CD14-positive monocyte (primary cell): Measurements from ENCODE around the gene SPINT1. TPM values are rescaled to one million over a fixed set of nuclear protein-coding genes. Genes with fewer than 3 reads are reported as not detected.

Experiments
- DNase-seq, 3 donors: peaks; one replicate each; pipeline ENCODE4 v3.0.0-alpha.2; 2011 to 2022
- H2AFZ ChIP-seq: 2 replicates; pipeline ENCODE4 v1.6.0; 2012; ENCODE audit warnings: mild to moderate bottlenecking, low read depth, low read length, inconsistent platforms; ENCODE audit not compliant: insufficient read depth, poor library complexity, severe bottlenecking
- H3K27ac ChIP-seq, 2 donors: 1 replicate in 1 of 2; 2 replicates in 1 of 2; pipeline ENCODE4 v1.5.1; 2012 to 2013; ENCODE audit warnings: low read length in 2 of 2, control low read depth in 1 of 2, inconsistent platforms in 1 of 2, low read depth in 1 of 2, mild to moderate bottlenecking in 1 of 2
- H3K27me3 ChIP-seq, 2 donors: one replicate each; pipeline versions ENCODE4 v1.6.0 to v1.6.1; 2011 to 2013; ENCODE audit warnings: low read length in 2 of 2; ENCODE audit not compliant: control insufficient read depth in 2 of 2, insufficient read depth in 2 of 2
- H3K36me3 ChIP-seq, 2 donors: replicated peaks in 1 of 2; 1 replicate in 1 of 2; 2 replicates in 1 of 2; pipeline versions ENCODE4 v1.5.1 to v1.6.1; 2012 to 2013; ENCODE audit warnings: low read length in 2 of 2, control low read depth in 1 of 2, inconsistent platforms in 1 of 2, mild to moderate bottlenecking in 1 of 2; ENCODE audit not compliant: insufficient read depth in 2 of 2, control insufficient read depth in 1 of 2
- H3K4me1 ChIP-seq, 2 donors: 1 replicate in 1 of 2; 2 replicates in 1 of 2; pipeline versions ENCODE4 v1.5.1 to v1.6.1; 2012 to 2013; ENCODE audit warnings: low read length in 2 of 2, control low read depth in 1 of 2, inconsistent platforms in 1 of 2, mild to moderate bottlenecking in 1 of 2, moderate library complexity in 1 of 2; ENCODE audit not compliant: insufficient read depth in 2 of 2, control insufficient read depth in 1 of 2
- H3K4me2 ChIP-seq: replicated peaks from 2 replicates; pipeline ENCODE3; 2012; ENCODE audit warnings: low read length, moderate library complexity, mild to moderate bottlenecking; ENCODE audit not compliant: poor library complexity, severe bottlenecking; ENCODE audit errors: extremely low read depth
- H3K4me3 ChIP-seq, 3 experiments: fragments of 200-600 bp in 1 of 3; sonication (generic) in 1 of 3; replicated peaks in 1 of 3; 1 replicate in 2 of 3; 2 replicates in 1 of 3; pipeline ENCODE4 v1.5.1; 2011 to 2013; ENCODE audit warnings: low read length in 3 of 3, mild to moderate bottlenecking in 3 of 3, control low read depth in 2 of 3, low read depth in 2 of 3, inconsistent platforms in 1 of 3, moderate library complexity in 1 of 3
- H3K79me2 ChIP-seq: 2 replicates; pipeline ENCODE4 v1.6.0; 2012; ENCODE audit warnings: mild to moderate bottlenecking, control low read depth, inconsistent platforms, low read length, moderate library complexity; ENCODE audit not compliant: insufficient read depth
- H3K9ac ChIP-seq: 2 replicates; pipeline ENCODE4 v1.6.0; 2017; ENCODE audit warnings: low read length, mild to moderate bottlenecking; ENCODE audit not compliant: insufficient read depth, poor library complexity, severe bottlenecking
- H3K9me3 ChIP-seq, 2 donors: replicated peaks in 1 of 2; 1 replicate in 1 of 2; 2 replicates in 1 of 2; pipeline versions ENCODE4 v1.5.1 to v1.6.1; 2012 to 2013; ENCODE audit warnings: low read length in 2 of 2, control low read depth in 1 of 2; ENCODE audit not compliant: control insufficient read depth in 1 of 2, insufficient read depth in 1 of 2
- H4K20me1 ChIP-seq: 2 replicates; pipeline ENCODE4 v1.6.0; 2012; ENCODE audit warnings: mild to moderate bottlenecking, low read length, control low read depth, moderate library complexity; ENCODE audit not compliant: insufficient read depth
- H3K27ac Mint-ChIP-seq, 7 donors: one replicate each; pipeline ENCODE4 v1.8.0; 2020; ENCODE audit warnings: mild to moderate bottlenecking in 7 of 7, mixed read lengths in 7 of 7, moderate library complexity in 6 of 7, inconsistent platforms in 2 of 7
- H3K27me3 Mint-ChIP-seq, 3 donors: one replicate each; pipeline ENCODE4 v1.8.0; 2021 to 2022; ENCODE audit warnings: low read depth in 3 of 3, mild to moderate bottlenecking in 3 of 3, mixed read lengths in 3 of 3, moderate library complexity in 3 of 3, inconsistent platforms in 1 of 3
- H3K36me3 Mint-ChIP-seq, 2 donors: one replicate each; pipeline ENCODE4 v1.8.0; 2020; ENCODE audit warnings: mixed read lengths in 2 of 2, inconsistent platforms in 1 of 2, mild to moderate bottlenecking in 1 of 2
- H3K4me1 Mint-ChIP-seq: one replicate; pipeline ENCODE4 v1.8.0; 2020; ENCODE audit warnings: mild to moderate bottlenecking, mixed read lengths
- H3K4me3 Mint-ChIP-seq, 2 donors: one replicate each; pipeline ENCODE4 v1.8.0; 2020; ENCODE audit warnings: mild to moderate bottlenecking in 2 of 2, mixed read lengths in 2 of 2, moderate library complexity in 1 of 2
- H3K9me3 Mint-ChIP-seq, 7 donors: one replicate each; pipeline ENCODE4 v1.8.0; 2020 to 2022; ENCODE audit warnings: mixed read lengths in 7 of 7, mild to moderate bottlenecking in 6 of 7, moderate library complexity in 6 of 7, inconsistent platforms in 2 of 7
- CTCF ChIP-seq: fragments of 200-600 bp; IDR thresholded peaks from one replicate; pipeline ENCODE4 v1.8.0; 2022; ENCODE audit warnings: antibody characterized with exemption, mild to moderate bottlenecking
- WGBS: methylation state at CpG from one replicate; pipeline ENCODE4 v1.1.5; 2013; ENCODE audit warnings: missing lambda C conversion rate; ENCODE audit not compliant: insufficient coverage; 5-methylcytosine and 5-hydroxymethylcytosine counted together
- intact Hi-C, 2 donors: fragments of 100-400 bp; cut with micrococcal nuclease; formaldehyde crosslinking; loops; one replicate each; pipeline versions ENCODE4 v1.15.0 to v1.15.1; 2023
- polyA plus RNA-seq, 3 donors: library from polyadenylated mRNA; depleted of rRNA in 1 of 3; unstranded in 2 of 3; stranded (reverse) in 1 of 3; fragments of 300-500 nt in 2 of 3; fragments of >200 nt in 1 of 3; fragmentation: Illumina TruSeq in 2 of 3; gene quantifications; 1 replicate in 2 of 3; 2 replicates in 1 of 3; pipeline ENCODE4 v1.2.3, GENCODE V29; 2012 to 2021

The SPINT1 gene
- polyA plus RNA-seq, 3 donors = 17.1 to 46.5 (median 21.5) TPM

GRCh38 chr15:40852529-40852928 lies 8.7 kb downstream of the SPINT1 start:
- H3K27ac Mint-ChIP-seq = no peak overlapping the region

GRCh38 chr15:40853241-40853890 lies 9.5 kb downstream of the SPINT1 start:
- H3K36me3 ChIP-seq = peaks cover 42 to 58% of the 10 kb centered on the region in 2 donors
- no peaks in the 10 kb centered on the region for H3K9me3 ChIP-seq
- peaks cover 55 to 81% of the 10 kb centered on the region in 2 donors for H3K36me3 Mint-ChIP-seq
- H3K4me3 ChIP-seq = no peak overlapping the region
- no peak for DNase-seq
- TF ChIP-seq CTCF = no peak
- H3K9ac ChIP-seq = no peak overlapping the region
- intact Hi-C loops = no loop called here
- H3K27ac ChIP-seq = no peak overlapping the region
- WGBS = 98% methylated on average over 6 of the region's 16 CpGs
- H3K79me2 ChIP-seq = no peaks in the 10 kb centered on the region
- H3K4me3 Mint-ChIP-seq = no peak overlapping the region
- no peak overlapping the region for H3K27ac Mint-ChIP-seq
- no peak overlapping the region for H2AFZ ChIP-seq
- H3K4me1 ChIP-seq = peaks cover 12 to 18% of the 10 kb centered on the region in 2 donors
- H3K27me3 ChIP-seq = no peaks in the 10 kb centered on the region
- no peak overlapping the region for H3K4me2 ChIP-seq
- H3K9me3 Mint-ChIP-seq = no peaks in the 10 kb centered on the region
- peaks cover 1 to 3% (median 3%) of the 10 kb centered on the region in 3 donors for H3K27me3 Mint-ChIP-seq
- peaks cover 15% of the 10 kb centered on the region for H4K20me1 ChIP-seq
- H3K4me1 Mint-ChIP-seq = peaks cover 14% of the 10 kb centered on the region

More at GRCh38 chr15:40852529-40852928, 8.7 kb downstream of the SPINT1 start:
- H3K27me3 Mint-ChIP-seq = peaks cover 1 to 3% (median 3%) of the 10 kb centered on the region in 3 donors
- Histone ChIP-seq H3K9me3 (no peaks in the 10 kb centered on the region), H3K4me1 (peaks cover 17 to 21% of the 10 kb centered on the region in 2 donors), H3K79me2 (peaks cover 7% of the 10 kb centered on the region), H3K27me3 (no peaks in the 10 kb centered on the region), H3K4me3 (no peak overlapping the region), H4K20me1 (peaks cover 15% of the 10 kb centered on the region), H3K4me2 (no peak overlapping the region), H3K9ac (no peak overlapping the region), H3K27ac (no peak overlapping the region), H2AFZ (no peak overlapping the region), H3K36me3 (peaks cover 42 to 58% of the 10 kb centered on the region in 2 donors)
- peaks cover 16% of the 10 kb centered on the region for H3K4me1 Mint-ChIP-seq
- DNase-seq = no peak
- no peaks in the 10 kb centered on the region for H3K9me3 Mint-ChIP-seq
- H3K4me3 Mint-ChIP-seq = no peak overlapping the region
- intact Hi-C loops = no loop called here
- 93% methylated on average over 3 of the region's 5 CpGs for WGBS
- no peak for TF ChIP-seq CTCF
- peaks cover 55 to 76% of the 10 kb centered on the region in 2 donors for H3K36me3 Mint-ChIP-seq
